HG03095 (cell line): ENCODE results near the gene ATP7B.
"Not testable (repeated sequence)": the region's sequence is repeated elsewhere in the genome, so short reads cannot be mapped to it uniquely, and the experiment has no call there.

Experiments
- ATAC-seq: cut with Tn5 transposase; IDR thresholded peaks from one replicate; pipeline ENCODE4 v1.9.1; 2021; ENCODE audit warnings: moderate library complexity; ENCODE audit not compliant: unreplicated experiment

Gene ATP7B

DNA sequence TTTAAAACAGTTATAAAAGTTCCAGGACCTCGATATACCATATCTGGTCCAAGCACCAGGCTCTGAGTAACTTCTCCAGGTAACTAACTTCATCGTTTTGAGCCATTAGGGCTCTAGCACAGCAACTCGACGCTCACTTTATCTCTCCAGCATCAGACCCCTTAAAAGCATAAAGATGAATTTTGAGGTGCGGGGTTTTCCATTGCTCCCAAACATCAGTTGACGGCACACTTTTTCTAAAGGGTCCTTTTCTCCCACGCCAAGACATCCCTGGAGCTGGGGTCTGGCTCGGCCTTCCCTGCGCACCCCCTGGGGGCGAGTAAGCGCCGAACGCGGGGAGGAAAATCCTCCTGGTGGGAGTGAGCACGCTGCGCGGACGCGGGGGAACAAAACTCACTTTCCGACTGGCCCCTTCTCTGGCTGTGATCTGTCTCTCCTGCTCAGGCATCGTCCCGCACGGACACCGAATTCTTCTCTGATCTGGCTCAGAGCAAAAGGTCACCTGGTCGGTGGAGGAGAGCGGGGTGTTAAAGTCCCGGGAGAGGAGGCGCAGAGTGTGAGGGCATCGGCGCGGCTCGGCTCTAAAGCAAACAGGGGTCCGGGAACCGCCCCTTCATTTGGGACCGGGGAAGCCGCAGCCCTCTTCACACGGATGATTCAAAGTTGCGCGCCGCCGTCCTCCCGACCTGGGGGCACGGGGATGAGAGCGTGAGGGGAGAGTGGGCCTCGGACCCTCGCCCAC, at the start of gene ATP7B:
TSS of gene ATP7B (minus strand) at position 561 of the 742 bp plus-strand sequence. CDS start at position 448, 113 bp downstream.
- no peak for ATAC-seq

DNA sequence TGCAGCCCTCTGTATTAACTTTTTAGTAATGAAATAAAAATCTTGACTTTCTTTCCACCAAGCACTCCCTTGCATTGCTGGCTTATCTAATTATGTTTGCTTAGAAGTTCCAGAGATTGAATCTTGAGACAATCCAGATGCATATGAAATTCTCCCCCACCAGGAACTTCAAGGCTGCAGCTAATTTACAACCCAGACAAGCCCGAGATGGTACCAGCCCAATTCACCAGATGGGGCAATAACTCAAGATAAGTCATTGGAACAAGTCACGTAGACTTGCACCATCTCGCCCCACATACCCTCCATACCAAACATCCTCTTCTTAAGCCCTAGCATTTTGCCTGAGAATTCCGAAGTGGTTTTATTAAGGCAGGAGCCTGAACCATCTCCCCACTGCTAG, 42.2 kb upstream of the ATP7B start:
- no peak for ATAC-seq

DNA sequence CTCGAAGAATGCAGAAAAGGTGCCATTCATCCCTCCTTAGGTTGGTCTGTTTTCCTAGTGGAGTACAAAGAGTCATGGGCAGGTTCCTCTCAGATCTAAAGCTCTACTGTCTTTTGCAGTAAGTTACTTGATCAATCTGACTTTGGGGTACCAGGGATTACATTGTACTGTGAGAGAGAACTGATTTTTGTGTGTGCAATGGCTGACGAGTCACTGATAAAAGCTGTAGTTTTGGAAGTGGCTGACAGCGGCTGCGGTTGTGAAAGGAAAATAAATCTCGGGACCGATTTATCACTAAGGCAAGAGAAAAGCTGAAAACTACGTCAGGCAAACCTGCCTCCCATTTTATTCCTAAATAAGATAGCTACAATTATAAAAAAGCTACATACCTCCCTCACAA, 40.1 kb upstream of the ATP7B start:
- no peak for ATAC-seq

DNA sequence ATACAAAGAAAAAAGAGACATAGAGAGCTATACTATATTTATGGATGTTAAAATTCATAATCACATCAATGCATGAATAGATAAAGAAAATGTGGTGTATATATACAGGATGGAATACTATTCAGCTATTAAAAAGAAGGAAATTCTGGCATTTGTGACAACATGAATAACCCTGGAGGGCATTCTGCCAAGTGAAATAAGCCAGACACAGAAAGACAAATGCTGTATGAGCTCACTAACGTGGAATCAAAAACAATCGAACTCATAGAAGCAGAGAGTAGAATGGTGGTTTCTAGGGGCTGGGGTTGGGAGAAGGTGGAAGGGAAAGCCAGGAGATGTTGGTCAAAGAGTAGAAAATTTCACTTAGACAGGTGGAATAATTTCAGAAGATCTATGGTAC, 37.3 kb upstream of the ATP7B start:
- no peak for ATAC-seq

DNA sequence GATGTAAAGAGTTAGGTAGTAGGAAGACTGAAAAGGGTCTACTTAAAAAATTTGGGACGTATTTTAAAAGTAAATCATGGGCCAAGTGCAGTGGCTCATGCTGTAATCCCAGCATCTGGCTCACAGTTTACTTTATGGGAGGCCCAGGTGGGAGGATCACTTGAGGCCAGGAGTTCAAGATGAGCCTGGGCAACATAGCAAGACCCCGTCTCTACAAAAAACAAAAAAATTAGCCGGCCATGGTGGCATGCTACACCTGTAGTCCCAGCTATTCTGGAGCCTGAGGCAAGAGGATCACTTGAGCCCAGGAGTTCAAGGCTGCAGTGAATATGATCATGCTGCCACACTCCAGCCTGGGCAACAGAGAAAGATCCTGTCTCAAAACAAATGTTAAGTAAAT, 36.2 kb upstream of the ATP7B start:
- ATAC-seq, result no peak

DNA sequence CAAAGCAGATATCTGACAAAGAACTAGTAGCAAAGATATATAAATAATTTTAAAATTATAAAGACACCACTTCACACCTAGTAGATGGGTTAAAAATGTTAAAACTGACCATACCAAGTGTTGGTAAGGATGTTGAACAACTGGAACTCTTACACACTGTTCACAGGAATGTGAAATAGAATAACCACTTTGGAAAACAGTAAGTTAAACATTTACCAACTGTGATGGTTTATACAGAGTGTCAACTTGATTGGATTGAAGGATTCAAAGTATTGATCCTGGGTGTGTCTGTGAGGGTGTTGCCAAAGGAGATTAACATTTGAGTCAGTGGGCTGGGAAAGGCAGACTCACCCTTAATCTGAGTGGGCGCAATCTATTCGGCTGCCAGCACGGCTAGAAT, 32.4 kb upstream of the ATP7B start:
- ATAC-seq, result no peak

DNA sequence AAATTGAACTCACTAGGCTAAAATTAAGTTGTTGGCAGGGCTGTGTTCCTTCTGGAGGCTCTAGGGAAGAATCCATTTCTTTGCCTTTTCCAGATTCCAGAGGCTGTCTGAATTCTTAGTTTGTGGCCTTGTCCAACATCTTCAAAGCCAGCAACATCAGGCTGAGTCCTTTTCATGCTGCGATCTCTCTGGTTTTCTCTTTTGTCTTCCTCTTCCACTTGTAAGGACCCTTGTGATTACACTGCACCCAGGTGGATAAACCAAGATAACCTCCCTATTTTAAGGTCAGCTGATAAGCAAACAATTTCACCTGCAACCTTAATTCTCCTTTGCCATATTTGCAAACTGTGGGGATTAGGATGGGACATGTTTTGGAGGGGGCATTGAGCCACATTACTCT, 24.8 kb upstream of the ATP7B start:
- ATAC-seq, result no peak

DNA sequence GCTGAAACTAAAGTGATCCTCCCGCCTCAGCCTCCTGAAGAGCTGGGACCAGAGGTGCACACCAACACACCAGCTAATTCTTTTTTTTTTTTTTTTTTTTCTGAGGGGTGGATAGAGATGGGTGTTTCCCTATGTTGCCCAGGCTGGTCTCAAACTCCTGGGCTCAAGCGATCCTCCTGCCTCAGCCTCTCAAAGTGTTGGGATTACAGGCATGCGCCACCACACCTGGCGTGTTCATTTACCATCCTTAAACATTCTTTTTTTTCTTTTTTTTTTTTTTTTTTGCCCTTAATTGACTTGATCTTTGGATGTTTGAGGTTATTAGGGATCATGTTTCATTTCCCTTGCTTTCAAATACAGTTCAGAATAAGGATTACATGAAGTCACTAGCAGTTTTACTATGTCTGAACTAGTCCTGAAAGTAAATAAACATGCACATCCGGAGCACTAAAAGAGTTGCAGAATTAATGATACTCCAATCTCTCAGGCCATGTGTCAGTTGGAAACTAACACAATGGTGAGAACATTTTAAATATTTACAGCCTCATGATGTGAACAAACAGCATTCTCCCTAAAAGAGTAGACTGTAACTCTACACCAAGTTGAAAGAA, 23.5 kb upstream of the ATP7B start:
- ATAC-seq, result no peak

DNA sequence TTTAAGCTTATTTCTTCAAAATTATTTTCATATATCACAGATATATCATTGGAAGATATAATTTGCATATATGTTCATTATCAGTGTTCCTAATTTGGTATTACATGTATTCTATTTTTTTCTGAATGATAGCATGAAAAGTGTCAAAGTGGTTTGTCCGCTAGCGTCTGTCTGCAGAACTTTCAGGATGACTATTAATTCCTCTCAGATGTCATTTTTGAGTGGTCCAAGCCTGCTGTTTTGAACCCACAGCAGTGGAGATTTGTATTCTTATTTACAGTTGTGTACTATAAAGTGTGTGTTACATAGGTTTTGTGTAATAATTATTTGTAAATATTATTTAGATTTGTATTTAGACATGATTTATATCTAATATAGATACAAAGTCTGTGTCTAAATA, 21.8 kb upstream of the ATP7B start:
- no peak for ATAC-seq

DNA sequence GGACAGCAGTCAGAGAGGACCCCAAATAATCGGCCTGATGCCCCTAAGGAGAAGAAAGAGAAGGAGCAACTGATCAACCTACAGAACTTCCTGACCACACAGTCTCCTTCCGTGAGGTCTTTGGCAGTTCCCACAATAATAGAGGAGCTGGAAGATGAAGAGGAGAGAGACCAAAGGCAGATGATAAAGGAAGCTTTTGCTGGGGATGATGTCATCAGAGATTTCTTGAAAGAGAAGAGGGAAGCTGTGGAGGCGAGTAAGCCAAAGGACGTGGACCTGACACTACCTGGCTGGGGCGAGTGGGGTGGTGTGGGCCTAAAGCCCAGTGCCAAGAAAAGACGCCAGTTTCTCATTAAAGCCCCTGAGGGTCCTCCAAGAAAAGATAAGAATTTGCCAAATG, 19.2 kb upstream of the ATP7B start:
- not testable (repeated sequence) for ATAC-seq

DNA sequence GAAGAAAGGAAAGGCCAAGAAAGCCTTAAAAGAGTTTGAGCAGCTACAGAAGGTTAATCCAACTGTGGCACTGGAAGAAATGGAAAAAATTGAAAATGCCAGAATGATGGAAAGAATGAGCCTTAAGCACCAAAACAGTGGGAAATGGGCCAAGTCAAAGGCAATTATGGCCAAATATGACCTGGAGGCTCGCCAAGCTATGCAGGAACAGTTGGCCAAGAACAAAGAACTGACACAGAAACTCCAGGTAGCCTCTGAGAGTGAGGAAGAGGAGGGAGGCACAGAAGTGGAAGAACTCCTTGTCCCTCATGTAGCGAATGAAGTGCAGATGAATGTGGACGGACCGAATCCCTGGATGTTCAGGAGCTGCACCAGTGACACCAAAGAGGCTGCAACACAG, 18.3 kb upstream of the ATP7B start:
- no peak for ATAC-seq

DNA sequence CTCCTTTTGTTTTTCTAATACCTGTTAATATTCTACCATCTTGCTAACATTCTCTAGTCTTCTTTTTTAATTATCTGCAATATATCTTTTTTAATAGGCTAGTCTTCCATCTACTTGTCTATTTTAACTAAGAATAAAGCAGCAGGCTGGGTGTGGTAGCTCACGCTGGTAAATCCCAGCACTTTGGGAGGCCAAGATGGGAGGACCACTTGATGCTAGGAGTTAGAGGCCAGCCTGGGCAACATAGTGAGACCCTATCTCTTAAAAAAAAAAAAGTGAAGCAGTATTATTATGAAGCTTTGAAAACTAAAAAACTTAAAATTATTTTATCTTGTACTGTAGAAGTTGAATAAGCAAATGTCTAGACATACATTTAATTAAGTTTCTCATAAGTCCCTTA, 16.6 kb upstream of the ATP7B start:
- ATAC-seq, result no peak

DNA sequence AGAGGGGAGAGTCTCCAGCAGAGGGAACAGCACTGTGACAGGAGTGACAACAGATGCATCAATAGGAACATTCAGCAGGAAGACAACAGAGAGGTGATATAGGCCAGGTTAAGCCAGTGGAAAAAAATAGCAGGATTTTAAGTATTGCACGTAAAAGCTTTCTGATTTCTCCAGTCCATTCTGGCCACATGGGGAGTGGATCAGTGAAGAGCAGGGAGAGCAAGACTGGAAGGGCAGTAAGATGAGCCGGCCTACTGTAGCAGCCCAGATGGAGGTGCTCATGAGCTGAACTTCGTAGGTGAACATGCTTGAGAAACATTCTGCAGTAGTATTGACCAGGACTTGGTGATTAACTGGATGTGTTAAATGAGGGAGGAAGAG, 15.0 kb upstream of the ATP7B start:
- ATAC-seq, result no peak

DNA sequence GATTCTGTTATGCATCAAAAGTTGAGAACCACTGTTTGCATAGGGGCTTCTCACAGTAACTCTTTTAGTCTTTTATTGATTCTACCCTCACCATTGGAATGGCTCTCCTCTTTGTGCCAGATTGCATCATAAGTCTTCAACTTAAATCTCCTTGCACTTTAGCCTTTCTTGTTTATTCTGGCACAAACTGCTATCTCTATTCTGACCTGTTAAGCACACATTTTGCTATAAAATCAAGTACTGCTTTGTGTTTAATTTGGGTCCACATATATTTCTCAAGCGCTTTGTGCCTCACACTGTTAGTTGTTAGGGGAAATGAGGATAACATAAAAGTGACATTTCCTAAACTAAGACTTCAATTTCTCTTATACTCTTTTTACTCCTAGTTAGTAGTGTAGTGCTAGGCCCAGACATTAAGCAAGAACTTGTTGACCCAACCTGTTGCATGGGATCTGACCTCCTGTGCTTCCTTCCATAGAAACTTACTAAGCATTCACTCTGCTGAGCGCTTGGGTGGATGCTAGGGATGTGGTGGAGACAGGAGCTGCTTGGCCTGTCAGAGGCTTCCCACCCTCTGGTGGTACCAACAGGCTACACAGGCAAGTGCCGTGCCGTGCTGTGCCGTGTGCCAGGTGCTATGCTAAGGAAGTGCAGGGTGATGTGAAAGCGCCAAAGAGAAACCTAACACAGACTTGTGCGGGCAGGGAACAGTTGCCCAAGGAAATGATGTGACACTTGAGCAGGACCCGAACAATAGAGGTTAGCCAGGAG, 14.4 kb upstream of the ATP7B start:
- no peak for ATAC-seq

DNA sequence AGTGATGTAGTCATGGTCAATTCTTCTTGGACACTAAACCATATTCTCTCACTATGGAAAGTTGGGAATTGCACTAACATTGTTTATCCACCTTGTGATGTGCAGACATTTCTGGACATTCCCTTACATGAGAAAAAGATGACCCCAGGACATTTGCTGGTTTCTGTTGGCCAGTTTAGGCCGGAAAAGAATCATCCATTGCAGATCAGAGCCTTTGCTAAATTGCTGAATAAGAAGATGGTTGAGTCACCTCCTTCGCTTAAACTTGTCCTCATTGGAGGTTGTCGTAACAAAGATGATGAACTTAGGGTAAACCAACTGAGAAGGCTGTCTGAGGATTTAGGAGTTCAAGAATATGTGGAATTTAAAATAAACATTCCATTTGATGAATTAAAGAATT, 13.2 kb upstream of the ATP7B start, which contains the start of gene UTP14C:
TSS of gene UTP14C (plus strand) at position 211 of the 400 bp plus-strand sequence. CDS start 4,114 bp downstream, outside the sequence.
- ATAC-seq, result no peak

DNA sequence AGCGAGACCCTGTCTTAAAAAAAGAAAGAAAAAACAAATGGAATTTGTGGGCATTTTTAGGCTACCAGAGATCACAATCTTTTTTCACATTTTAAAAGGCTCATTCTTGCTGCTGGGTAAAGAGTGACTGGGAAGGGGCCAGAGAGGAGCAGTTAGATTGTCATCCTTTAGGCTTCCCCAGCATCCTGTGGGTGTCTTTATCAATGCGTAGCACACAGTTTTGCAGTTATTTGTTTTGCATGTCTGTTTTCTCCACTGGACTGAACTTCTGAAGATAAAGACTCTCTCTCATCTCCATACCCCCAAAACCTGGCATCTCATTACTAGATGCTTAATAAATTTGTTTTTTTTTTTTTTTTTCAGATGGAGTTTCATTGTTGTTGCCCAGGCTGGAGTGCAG, 11.1 kb upstream of the ATP7B start:
- ATAC-seq, result no peak

DNA sequence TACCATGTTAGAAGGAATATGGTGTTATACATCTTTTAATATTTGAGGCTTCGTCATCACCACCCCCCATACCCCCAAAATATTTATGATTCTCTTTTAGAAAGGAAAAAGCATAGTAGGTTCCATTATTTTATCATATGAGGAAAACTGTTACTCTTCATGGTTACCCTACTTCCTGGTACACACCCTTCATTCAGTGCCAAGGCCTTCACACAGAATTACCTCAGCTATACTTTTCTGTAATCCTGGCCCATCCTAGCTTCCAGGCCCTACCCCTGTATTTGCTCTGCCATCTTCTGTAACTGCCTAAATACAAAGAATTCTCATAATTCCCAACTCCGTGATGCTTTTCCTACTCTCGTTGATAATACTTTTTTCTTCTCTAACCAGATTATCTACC, 8.9 kb upstream of the ATP7B start:
- no peak for ATAC-seq

DNA sequence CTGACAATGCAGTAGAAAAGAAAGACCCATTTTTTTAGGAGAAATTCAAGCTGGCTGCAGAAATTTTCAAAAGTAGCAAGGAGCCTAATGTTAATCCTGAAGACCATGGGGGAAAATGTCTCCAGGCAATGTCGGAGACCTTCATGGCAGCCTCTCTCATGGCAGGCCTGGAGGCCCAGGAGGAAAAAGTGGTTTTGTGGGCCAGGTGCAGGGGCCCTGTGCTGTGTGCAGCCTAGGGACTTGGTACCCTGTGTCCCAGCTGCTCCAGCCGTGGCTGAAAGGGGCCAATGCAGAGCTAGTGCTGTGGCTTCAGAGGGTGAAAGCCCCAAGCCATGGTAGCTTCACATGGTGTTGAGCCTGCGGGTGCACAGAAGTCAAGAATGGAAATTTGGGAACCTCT, 5.0 kb upstream of the ATP7B start:
- no peak for ATAC-seq

DNA sequence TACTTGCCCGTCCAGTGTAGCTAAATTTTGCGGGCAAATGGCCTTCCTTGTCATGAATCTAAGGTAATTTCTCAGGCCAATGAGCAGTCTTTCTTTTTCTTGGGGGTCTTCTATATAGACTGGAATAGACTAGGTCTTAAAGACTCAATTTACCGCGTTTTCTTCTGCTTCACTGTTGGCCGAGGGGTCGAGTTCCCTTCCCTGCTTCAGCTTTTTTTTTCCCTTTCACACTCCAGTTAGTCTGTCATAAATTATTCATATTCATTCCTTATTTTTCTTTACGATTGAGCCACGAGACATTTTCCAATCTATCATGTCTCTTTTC, 1.2 kb upstream of the ATP7B start:
- ATAC-seq, result no peak

DNA sequence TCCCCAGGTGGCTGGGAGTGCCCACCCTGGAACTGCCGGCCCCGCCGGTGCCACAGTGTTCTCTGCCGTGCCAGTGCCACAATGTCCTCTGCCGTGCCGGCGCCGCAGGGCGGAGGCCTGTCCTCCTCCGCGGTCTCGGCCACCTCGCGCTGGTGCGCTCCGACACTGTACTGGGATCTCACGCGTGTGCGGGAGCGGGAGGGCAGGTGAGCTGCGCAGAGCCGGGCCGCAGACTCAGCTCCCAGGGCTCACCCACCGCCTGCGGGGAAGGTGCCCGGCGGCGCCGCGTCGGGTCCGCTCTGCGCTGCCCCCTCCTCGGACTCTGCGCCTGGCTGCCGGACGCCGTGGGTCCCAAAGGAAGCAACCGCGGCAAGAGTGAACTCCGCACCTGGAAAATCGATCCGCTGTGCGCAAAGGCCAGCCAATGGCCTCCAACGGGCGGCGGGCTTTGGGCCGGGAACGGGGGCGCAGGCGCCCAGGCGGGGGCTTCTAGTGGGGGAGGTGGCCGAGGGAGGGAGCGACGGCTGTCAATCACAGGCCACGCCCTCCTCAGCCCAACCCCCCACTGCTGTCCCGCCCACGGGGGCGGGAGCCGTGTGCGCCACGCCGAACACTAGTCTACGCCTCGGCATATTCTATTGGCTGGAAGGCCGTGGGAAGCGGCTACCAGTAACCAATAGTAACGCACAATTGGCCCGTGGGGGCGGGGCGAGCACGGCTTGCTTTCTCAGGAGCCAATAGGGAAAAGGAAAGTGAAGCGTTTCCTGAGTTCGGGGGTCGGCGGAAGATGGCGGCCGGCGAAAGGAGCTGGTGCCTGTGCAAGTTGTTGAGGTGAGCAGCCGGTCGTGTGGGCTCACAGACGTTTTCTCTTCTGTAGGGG, 622 bp upstream of the ATP7B start, which contains the start of gene ALG11:
TSS of gene ALG11 (plus strand) at position 767 of the 880 bp plus-strand sequence. CDS start at position 788, 21 bp downstream.
- peak; percentile 99 for ATAC-seq

DNA sequence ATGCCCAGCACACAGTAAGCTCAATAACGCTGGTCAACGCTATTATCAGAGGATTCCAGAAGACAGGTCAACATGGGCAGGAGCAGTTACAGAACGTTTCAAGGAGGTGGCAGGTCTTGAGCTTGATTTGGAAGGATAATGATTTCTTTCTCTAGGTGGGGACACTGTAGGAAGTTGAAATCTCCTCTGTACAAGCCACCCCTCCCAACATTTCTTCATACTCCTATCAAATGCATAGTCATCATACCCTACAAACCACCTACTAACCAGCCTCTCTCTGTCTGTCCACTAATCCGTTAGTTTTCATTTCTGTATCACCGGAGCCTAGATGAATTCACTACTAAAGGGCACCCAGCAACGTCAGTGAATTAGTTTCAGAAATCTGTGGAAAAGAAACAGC, 1.3 kb downstream of the ATP7B start:
- no peak for ATAC-seq
